ENCODE data around the gene IQCF6.
"Not testable (repeated sequence)": the region's sequence is repeated elsewhere in the genome, so short reads cannot be mapped to it uniquely, and the experiment has no call there.

The IQCF6 gene

GRCh38 chr3:51742978-51743377 lies 36.1 kb downstream of the IQCF6 start:
- H3K36me3 Mint-ChIP-seq (ENCODE audit: low read depth); H3K4me3 Mint-ChIP-seq; H3K9me3 Mint-ChIP-seq; H3K27ac Mint-ChIP-seq: not testable (repeated sequence)
- peaks cover 11% of the 10 kb centered on the region for H3K4me1 Mint-ChIP-seq (ENCODE audit: low read depth)
- peaks cover 12% of the 10 kb centered on the region for H3K27me3 Mint-ChIP-seq (ENCODE audit: low read depth)

- H3K36me3 Mint-ChIP-seq (ENCODE audit: low read depth); H3K9me3 Mint-ChIP-seq; H3K27ac Mint-ChIP-seq; H3K4me3 Mint-ChIP-seq: not testable (repeated sequence)
- peaks cover 17% of the 10 kb centered on the region for H3K27me3 Mint-ChIP-seq (ENCODE audit: low read depth)
- peaks cover 11% of the 10 kb centered on the region for H3K4me1 Mint-ChIP-seq (ENCODE audit: low read depth)
Observed at GRCh38 chr3:51742320-51742719, 36.7 kb downstream of the IQCF6 start.

DNA sequence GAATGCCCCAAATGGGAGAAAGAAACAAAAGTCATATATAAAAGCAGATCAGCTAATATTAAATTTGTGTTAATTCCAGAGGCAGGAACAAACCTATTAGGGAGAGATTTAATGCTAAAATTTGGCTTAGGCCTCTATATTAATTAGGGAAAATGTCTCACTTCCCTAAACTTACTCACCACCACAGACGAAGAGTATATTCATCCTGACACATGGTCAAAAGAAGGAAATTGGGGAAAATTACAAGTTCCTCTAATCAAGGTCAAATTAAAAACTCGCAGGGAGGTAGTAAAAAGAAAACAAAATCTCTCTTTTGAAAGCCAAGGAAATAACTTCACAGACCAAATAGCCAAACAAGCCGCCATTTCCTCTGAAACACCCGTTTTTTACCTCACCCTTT lies 39.9 kb downstream of the IQCF6 start:
- H3K4me3 Mint-ChIP-seq, result no peak overlapping the region
- peaks cover 22% of the 10 kb centered on the region for H3K4me1 Mint-ChIP-seq (ENCODE audit: low read depth)
- H3K27me3 Mint-ChIP-seq (ENCODE audit: low read depth), result peaks cover 18% of the 10 kb centered on the region
- no peak overlapping the region for H3K27ac Mint-ChIP-seq
- no peaks in the 10 kb centered on the region for H3K36me3 Mint-ChIP-seq (ENCODE audit: low read depth)
- H3K9me3 Mint-ChIP-seq, result no peaks in the 10 kb centered on the region

DNA sequence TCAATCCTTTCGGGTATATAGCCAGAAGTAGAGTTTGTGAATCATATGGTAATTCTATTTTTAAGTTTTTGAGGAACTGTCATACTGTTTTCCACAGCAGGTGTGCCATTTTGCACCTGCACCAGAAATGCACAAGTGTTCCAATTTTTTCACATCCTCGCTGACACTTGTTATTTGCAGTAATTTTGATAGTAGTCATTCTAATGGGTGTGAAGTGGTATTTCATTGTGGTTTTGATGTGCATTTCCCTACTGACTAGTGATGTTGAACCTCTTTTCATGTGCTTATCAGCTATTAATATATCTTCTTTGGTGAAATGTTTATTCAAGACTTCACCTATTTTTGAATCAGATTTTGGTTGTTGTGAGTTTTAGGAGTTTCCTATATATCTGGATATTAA lies 43.1 kb downstream of the IQCF6 start:
- Mint-ChIP-seq H3K4me1 (ENCODE audit: low read depth) (peaks cover 19% of the 10 kb centered on the region), H3K27ac (no peak overlapping the region), H3K27me3 (ENCODE audit: low read depth) (peaks cover 18% of the 10 kb centered on the region), H3K9me3 (no peaks in the 10 kb centered on the region), H3K36me3 (ENCODE audit: low read depth) (no peaks in the 10 kb centered on the region), H3K4me3 (no peak overlapping the region)

- peak overlapping the region; percentile 86 for H3K27ac Mint-ChIP-seq
- peak overlapping the region; percentile 22 for H3K4me3 Mint-ChIP-seq
- peaks cover 18% of the 10 kb centered on the region for H3K27me3 Mint-ChIP-seq (ENCODE audit: low read depth)
- no peaks in the 10 kb centered on the region for H3K36me3 Mint-ChIP-seq (ENCODE audit: low read depth)
- no peaks in the 10 kb centered on the region for H3K9me3 Mint-ChIP-seq
- H3K4me1 Mint-ChIP-seq (ENCODE audit: low read depth), result peaks cover 23% of the 10 kb centered on the region
Observed at GRCh38 chr3:51735039-51735438, 44.0 kb downstream of the IQCF6 start.

DNA sequence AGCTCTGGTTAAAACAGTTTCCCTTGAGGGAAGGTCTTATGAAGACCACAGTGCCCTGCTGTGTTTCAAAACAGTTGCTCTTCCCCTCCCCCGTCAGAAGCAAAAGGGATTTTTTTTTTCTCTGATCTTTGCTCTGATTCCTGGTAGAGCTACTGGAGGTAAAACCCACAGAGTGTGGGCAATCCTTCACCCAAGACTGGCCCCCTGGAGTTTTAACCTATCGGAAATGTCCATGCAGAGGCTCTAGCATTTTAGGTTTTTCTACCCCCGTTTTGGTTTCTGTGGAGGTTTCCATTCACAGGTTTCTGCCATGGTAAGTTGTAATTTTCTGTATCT lies 44.5 kb downstream of the IQCF6 start:
- Mint-ChIP-seq H3K4me1 (ENCODE audit: low read depth) (peaks cover 25% of the 10 kb centered on the region), H3K9me3 (no peaks in the 10 kb centered on the region), H3K4me3 (peak overlapping the region; percentile 65), H3K36me3 (ENCODE audit: low read depth) (peaks cover 1% of the 10 kb centered on the region), H3K27me3 (ENCODE audit: low read depth) (peaks cover 18% of the 10 kb centered on the region), H3K27ac (peak overlapping the region; percentile 86)

DNA sequence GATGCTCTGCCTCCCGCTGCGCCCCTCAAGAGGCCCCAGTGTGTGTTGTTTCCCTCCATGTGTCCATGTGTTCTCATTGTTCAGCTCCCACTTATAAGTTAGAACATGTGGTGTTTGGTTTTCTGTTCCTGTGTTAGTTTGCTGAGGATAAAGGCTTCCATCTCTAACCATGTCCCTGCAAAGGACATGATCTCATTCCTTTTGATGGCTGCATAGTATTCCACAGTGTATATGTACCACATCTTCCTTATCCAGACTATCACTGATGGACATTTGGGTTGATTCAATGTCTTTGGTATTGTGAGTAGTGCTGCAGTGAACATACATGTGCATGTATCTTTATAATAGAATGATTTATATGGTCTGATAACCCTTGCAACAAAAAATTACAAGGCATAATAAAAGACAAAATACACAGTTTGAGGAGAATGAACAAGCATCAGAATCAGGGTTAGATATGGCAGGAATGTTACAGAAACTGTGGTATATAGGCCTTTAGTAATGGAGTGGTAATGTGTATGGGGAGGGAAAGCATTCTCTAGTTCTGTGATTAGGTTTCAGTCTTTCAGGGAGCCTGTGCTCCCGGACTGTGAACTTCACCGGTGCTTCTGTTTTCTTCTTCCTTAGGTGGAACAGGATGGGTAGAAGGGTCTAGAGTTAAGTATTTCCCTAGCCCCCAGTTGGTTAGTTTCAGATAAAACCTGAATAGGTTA lies 45.0 kb downstream of the IQCF6 start:
- Mint-ChIP-seq H3K4me1 (ENCODE audit: low read depth) (peaks cover 29% of the 10 kb centered on the region), H3K9me3 (no peaks in the 10 kb centered on the region), H3K27ac (peak overlapping the region; percentile 86), H3K36me3 (ENCODE audit: low read depth) (peaks cover 1% of the 10 kb centered on the region), H3K27me3 (ENCODE audit: low read depth) (peaks cover 13% of the 10 kb centered on the region), H3K4me3 (peak overlapping the region; percentile 65)

DNA sequence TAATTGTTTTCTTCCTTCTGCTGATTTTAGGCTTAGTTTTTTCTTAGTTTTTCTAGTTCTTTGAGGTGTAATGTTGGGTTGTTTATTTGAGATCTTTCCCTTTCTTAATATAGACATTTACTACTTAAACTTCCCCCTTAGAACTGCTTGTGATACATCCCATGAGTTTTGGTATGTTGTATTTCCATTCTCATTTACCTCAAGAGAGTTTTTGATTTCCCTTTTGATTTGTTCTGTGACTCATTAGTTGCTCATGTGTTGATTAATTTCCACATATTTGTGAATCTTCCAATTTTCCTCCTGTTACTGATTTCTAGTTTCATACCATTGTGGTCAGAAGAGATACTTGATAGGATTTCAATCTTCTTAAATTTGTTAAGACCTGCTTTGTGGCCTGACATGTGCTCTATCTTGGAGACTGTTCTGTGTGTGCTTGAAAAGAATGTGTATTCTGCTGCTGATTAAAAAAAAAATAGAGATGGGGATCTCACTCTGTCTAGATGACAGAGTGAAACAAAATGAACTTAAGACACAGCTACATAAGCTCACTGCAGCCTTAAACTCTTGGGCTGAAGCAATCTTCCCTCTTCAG lies 49.9 kb downstream of the IQCF6 start:
- H3K36me3 Mint-ChIP-seq (ENCODE audit: low read depth), result peaks cover 1% of the 10 kb centered on the region
- H3K27ac Mint-ChIP-seq, result no peak overlapping the region
- H3K9me3 Mint-ChIP-seq, result no peaks in the 10 kb centered on the region
- no peak overlapping the region for H3K4me3 Mint-ChIP-seq
- H3K27me3 Mint-ChIP-seq (ENCODE audit: low read depth), result no peaks in the 10 kb centered on the region
- H3K4me1 Mint-ChIP-seq (ENCODE audit: low read depth), result peaks cover 24% of the 10 kb centered on the region
